ENCODE results near the gene FAM111B. TPM values are rescaled to one million over a fixed set of nuclear protein-coding genes. Genes with fewer than 3 reads are reported as not detected.
A peak's percentile ranks its signal among the peaks of the same experiment; 100 is the strongest.
"Not testable (repeated sequence)": the region's sequence is repeated elsewhere in the genome, so short reads cannot be mapped to it uniquely, and the experiment has no call there.

Gene FAM111B, protein sequence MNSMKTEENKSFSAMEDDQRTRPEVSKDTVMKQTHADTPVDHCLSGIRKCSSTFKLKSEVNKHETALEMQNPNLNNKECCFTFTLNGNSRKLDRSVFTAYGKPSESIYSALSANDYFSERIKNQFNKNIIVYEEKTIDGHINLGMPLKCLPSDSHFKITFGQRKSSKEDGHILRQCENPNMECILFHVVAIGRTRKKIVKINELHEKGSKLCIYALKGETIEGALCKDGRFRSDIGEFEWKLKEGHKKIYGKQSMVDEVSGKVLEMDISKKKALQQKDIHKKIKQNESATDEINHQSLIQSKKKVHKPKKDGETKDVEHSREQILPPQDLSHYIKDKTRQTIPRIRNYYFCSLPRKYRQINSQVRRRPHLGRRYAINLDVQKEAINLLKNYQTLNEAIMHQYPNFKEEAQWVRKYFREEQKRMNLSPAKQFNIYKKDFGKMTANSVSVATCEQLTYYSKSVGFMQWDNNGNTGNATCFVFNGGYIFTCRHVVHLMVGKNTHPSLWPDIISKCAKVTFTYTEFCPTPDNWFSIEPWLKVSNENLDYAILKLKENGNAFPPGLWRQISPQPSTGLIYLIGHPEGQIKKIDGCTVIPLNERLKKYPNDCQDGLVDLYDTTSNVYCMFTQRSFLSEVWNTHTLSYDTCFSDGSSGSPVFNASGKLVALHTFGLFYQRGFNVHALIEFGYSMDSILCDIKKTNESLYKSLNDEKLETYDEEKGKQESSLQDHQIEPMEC
- total RNA-seq: 10 to 100 TPM; 32.3 to 38.9 TPM

DNA sequence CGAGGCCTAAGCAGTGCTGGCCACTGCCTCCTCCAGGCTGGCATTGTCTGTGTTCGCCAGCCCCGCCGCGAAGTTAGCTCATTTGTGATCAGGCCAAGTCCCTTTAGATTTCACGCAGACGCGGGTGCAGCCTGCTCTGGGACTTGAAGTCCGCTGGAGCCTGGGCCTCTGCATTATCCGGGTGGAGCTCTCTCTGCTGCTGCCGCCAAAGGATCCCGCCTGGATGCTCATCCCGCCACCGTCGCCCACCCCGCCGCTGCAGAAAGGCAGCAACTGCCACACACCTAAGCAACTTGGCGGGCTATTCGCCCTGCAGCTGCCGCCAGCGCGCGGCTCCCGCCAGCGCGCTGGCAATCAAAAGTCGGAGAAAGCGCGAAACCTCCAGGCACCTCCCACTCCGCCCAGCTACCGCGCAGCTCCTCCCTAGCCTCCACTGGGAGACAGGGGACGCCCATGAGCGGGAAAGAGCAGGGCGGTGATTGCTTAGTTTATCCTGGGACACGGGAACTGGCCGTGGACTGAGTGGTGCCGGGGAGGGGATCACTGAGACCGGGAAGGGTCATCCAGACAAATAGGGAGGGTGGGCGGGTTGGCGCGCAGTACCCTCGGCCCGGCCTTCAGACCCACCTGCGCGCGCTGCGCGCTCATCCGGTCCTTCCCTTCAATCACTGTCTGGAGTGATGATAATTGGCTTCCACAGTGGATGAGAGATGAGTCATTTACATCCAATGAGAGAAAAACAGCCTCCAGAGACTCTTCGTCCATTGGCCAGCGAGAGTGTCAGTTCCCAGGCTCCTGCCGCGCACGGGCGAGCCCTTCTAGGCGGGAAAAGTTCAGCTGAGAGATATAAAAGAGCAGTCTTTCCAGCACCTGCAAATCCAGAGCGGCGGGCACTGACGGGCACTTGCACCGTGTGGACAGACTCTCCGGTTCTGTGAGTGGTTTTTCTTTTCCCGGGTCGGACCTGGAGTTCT is at the start of gene FAM111B:
FAM111B (plus strand) TSS at position 875 of the 974 bp plus-strand sequence. CDS start 2,389 bp downstream, outside the sequence.
- POLR2A ChIA-PET: interaction anchor here (0.6 to 1.7 kb wide), 4 partner anchors 36 to 452 kb away, joined by 3 to 7 read pairs (median 5); partner anchors contain the start of genes DTX4 and FAM111A
- Mint-ChIP-seq H3K4me1 (peaks cover 54% of the 10 kb centered on the region), H3K36me3 (ENCODE audit: low read depth) (peaks cover 28% of the 10 kb centered on the region), H3K4me3 (peak within 1 kb of the TSS; percentile 79), H3K9me3 (ENCODE audit: low read depth) (no peaks in the 10 kb centered on the region), H3K27me3 (peaks cover 23% of the 10 kb centered on the region), H3K27ac (peak within 1 kb of the TSS; percentile 64)
- ATAC-seq: peak; percentile 87
- intact Hi-C loops (cut with DNase I, micrococcal nuclease): loop anchor here (1.0 to 2.0 kb wide), 3 partner anchors 36 to 528 kb away; partner anchors contain the start of genes FAM111A (in 2 of the 2) and ZFP91 (in 1 of the 2)
- DNase-seq: peak; percentile 86
- CTCF ChIA-PET: interaction anchor here (0.7 to 3.4 kb wide), 13 partner anchors 10 to 562 kb away, joined by 3 to 24 read pairs (median 4); partner anchors contain the start of genes DTX4, FAM111A and PATL1

GRCh38 chr11:59058120-59059033 is 48.7 kb upstream of the FAM111B start:
- not testable (repeated sequence) for H3K27ac Mint-ChIP-seq; H3K36me3 Mint-ChIP-seq (ENCODE audit: low read depth); H3K9me3 Mint-ChIP-seq (ENCODE audit: low read depth); H3K4me1 Mint-ChIP-seq
- Mint-ChIP-seq H3K4me3 (peak overlapping the region; percentile 72), H3K27me3 (peaks cover 30% of the 10 kb centered on the region)
- intact Hi-C loops (cut with DNase I, micrococcal nuclease): loop anchor here (1.0 to 10.0 kb wide), 4 partner anchors 100 to 404 kb away; no protein-coding TSS in a partner anchor
- POLR2A ChIA-PET: interaction anchor here (0.6 kb wide), 1 partner anchor 157 kb away, joined by 3 read pairs; no protein-coding TSS in a partner anchor
- DNase-seq: peak; percentile 92
- CTCF ChIA-PET: interaction anchor here (0.6 to 2.8 kb wide), 34 partner anchors 9 to 1627 kb away, joined by 3 to 16 read pairs (median 3); partner anchors contain the start of gene FAM111B
- ATAC-seq: peak; percentile 97

DNA sequence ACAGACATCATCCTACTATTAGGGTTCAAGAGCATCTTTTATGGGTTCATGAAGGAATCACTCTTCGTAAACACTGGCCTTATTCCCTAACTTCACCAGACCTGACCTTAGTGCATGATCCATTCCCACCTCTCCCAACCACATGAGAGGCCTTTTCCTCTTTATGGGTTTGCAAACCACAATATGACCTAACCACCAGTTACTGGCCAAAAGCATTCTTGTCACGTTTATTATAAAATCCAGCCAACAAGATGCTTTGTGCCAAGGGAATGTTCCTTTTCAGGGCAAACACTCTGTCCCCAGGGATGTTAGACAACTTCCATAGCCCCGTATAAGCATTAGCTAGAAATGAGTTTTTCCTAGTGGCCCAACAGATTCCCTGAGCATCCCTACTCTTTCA is 46.9 kb upstream of the FAM111B start:
- H3K27ac Mint-ChIP-seq; intact Hi-C loops (cut with DNase I, micrococcal nuclease); H3K9me3 Mint-ChIP-seq (ENCODE audit: low read depth); H3K4me3 Mint-ChIP-seq; H3K36me3 Mint-ChIP-seq (ENCODE audit: low read depth); POLR2A ChIA-PET; H3K4me1 Mint-ChIP-seq; DNase-seq; ATAC-seq: not testable (repeated sequence)
- CTCF ChIA-PET: interaction anchor here (0.6 to 1.2 kb wide), 3 partner anchors 76 to 387 kb away, joined by 3 to 4 read pairs (median 3); no protein-coding TSS in a partner anchor
- peaks cover 39% of the 10 kb centered on the region for H3K27me3 Mint-ChIP-seq

DNA sequence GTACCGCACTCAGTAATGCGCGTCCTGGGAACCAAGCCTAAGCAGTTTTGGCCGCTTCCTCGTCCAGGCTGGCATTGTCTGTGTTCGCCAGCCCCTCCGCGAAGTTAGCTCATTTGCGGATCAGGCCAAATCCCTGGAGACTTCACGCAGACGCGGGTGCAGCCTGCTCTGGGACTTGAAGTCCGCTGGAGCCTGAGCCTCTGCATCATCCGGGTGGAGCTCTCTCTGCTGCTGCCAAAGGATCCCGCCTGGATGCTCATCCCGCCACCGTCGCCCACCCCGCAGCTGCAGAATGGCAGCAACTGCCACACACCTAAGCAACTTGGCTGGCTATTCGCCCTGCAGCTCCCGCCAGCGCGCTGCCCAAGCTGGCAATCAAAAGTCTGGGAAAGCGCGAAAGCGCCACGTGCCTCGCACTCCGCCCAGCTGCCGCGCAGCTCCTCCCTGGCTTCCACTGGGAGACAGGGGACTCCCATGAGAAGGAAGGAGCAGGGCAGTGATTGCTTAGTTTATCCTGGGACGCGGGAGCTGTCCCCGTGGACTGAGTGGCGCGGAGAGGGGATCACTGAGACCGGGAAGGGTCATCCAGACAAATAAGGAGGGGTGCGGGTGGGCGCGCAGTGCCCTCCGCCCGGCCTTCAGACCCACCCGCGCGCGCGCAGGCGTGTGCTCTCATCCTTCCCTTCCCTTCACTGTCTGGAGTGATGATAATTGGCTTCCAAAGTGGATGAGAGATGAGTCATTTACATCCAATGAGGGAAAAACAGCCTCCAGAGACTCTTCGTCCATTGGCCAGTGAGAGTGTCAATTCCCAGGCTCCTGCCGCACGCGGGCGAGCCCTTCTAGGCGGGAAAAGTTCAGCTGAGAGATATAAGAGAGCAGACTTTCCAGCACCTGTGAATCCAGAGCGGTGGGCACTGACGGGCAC is 44.2 kb upstream of the FAM111B start:
- Mint-ChIP-seq H3K4me1 (peaks cover 4% of the 10 kb centered on the region), H3K27me3 (peaks cover 38% of the 10 kb centered on the region), H3K9me3 (ENCODE audit: low read depth) (no peaks in the 10 kb centered on the region), H3K36me3 (ENCODE audit: low read depth) (no peaks in the 10 kb centered on the region), H3K4me3 (no peak overlapping the region), H3K27ac (no peak overlapping the region)
- DNase-seq (no peak), ATAC-seq (no peak)
- intact Hi-C loops (cut with DNase I, micrococcal nuclease): no loop called here
- CTCF ChIA-PET: interaction anchor here (0.9 to 1.1 kb wide), 2 partner anchors 73 to 96 kb away, joined by 3 read pairs; no protein-coding TSS in a partner anchor
- POLR2A ChIA-PET: no interaction called here

DNA sequence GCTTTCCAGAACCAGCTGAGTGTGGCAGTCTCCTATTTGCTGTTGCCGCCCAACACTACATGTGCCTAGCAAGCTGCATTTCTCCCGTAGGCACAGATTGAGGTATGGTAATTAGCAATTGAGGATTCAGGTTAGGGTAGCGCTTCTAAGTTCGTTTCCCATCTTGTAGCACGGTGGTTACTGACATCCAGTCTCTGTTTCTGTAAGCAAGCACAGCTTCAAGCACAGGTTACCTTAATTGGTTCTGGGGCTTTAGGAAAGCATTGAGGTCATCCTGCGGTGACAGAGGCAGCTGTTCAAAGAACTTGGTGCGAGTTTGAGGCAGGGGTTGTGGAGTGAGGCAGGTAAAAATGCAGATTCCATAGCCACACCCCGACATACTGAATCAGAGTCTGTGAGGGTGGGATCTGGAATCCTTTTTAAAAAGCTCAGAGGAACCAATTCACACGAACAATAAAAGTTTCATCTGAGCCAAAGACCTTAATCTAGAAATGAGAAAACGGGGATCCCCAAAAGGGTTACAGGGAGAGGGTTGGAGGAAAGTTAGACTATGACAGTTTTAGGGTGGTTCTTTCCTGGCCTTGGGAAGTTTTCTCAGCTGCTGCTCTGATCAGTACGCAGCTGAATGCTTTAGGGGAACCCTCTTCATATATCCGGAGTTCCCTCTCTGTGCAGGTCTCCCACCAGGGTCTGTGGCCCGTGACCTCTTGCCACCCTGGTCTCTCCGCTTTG is 42.9 kb upstream of the FAM111B start:
- intact Hi-C loops (cut with DNase I, micrococcal nuclease); H3K27ac Mint-ChIP-seq; H3K4me1 Mint-ChIP-seq; POLR2A ChIA-PET; H3K36me3 Mint-ChIP-seq (ENCODE audit: low read depth); H3K4me3 Mint-ChIP-seq; H3K9me3 Mint-ChIP-seq (ENCODE audit: low read depth); DNase-seq: not testable (repeated sequence)
- peak; percentile 60 for ATAC-seq
- peaks cover 39% of the 10 kb centered on the region for H3K27me3 Mint-ChIP-seq
- CTCF ChIA-PET: interaction anchor here (0.6 to 1.1 kb wide), 2 partner anchors 71 to 494 kb away, joined by 3 to 5 read pairs; no protein-coding TSS in a partner anchor

DNA sequence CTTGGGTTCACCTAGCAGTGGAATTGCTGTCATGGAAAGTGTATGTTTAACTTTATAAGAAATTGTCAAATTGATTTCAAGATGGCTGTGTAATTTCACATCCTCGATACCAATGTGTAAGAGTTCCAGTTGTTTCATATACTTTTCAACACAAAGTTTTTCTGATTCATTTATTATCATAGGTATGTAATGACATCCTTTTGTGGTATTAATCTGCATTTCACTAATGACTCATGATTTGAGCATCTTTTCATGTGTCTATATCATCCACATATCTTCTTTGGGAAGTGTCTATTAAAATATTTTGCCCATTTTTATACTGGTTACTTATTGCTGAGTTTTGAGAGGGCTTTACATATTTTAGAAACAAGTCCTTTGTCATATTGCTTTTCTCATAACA is 38.0 kb upstream of the FAM111B start:
- intact Hi-C loops (cut with DNase I, micrococcal nuclease): no loop called here
- CTCF ChIA-PET: no interaction called here

GRCh38 chr11:59076876-59077571 is 30.0 kb upstream of the FAM111B start:
- Mint-ChIP-seq H3K27me3 (peaks cover 18% of the 10 kb centered on the region), H3K4me1 (peaks cover 5% of the 10 kb centered on the region), H3K4me3 (no peak overlapping the region), H3K9me3 (ENCODE audit: low read depth) (no peaks in the 10 kb centered on the region), H3K36me3 (ENCODE audit: low read depth) (no peaks in the 10 kb centered on the region), H3K27ac (no peak overlapping the region)
- DNase-seq (no peak), ATAC-seq (no peak)
- intact Hi-C loops (cut with DNase I, micrococcal nuclease): no loop called here
- POLR2A ChIA-PET: no interaction called here
- CTCF ChIA-PET: interaction anchor here (0.6 to 0.7 kb wide), 2 partner anchors 19 kb away, joined by 3 read pairs; no protein-coding TSS in a partner anchor

More for the DNA sequence above, 38.0 kb upstream of the FAM111B start:
- H3K4me1 Mint-ChIP-seq: no peaks in the 10 kb centered on the region
- no peak overlapping the region for H3K27ac Mint-ChIP-seq
- ATAC-seq (peak; percentile 57), DNase-seq (no peak)
- no peaks in the 10 kb centered on the region for H3K9me3 Mint-ChIP-seq (ENCODE audit: low read depth)
- POLR2A ChIA-PET: no interaction called here
- no peaks in the 10 kb centered on the region for H3K36me3 Mint-ChIP-seq (ENCODE audit: low read depth)
- H3K27me3 Mint-ChIP-seq: peaks cover 29% of the 10 kb centered on the region
- no peak overlapping the region for H3K4me3 Mint-ChIP-seq

- Mint-ChIP-seq H3K27me3 (peaks cover 10% of the 10 kb centered on the region), H3K4me1 (peaks cover 5% of the 10 kb centered on the region), H3K27ac (no peak overlapping the region), H3K36me3 (ENCODE audit: low read depth) (no peaks in the 10 kb centered on the region), H3K4me3 (no peak overlapping the region), H3K9me3 (ENCODE audit: low read depth) (no peaks in the 10 kb centered on the region)
- ATAC-seq (no peak), DNase-seq (no peak)
- POLR2A ChIA-PET: no interaction called here
- CTCF ChIA-PET: interaction anchor here (0.8 to 2.7 kb wide), 3 partner anchors 12 to 57 kb away, joined by 3 to 11 read pairs (median 4); no protein-coding TSS in a partner anchor
- intact Hi-C loops (cut with DNase I, micrococcal nuclease): no loop called here
Observed at GRCh38 chr11:59078435-59078834, 28.6 kb upstream of the FAM111B start.
